Measurements from ENCODE around the gene TMEM52B.

DNA sequence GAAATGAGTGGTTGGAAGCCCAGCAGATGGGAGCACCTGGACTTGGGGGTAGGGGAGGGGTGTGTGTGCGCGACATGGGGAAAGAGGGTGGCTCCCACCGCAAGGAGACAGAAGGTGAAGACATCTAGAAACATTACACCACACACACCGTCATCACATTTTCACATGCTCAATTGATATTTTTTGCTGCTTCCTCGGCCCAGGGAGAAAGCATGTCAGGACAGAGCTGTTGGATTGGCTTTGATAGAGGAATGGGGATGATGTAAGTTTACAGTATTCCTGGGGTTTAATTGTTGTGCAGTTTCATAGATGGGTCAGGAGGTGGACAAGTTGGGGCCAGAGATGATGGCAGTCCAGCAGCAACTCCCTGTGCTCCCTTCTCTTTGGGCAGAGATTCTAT, 43.0 kb downstream of the TMEM52B start:
- TF ChIP-seq CTCF (IDR thresholded peaks at IDR 0.05) = no peak
- TF ChIP-seq POLR2A (IDR thresholded peaks at IDR 0.05) = no peak

Data from right lobe of liver (tissue), 4 donors.